ENCODE data around the gene NFKB2. TPM values are rescaled to one million over a fixed set of nuclear protein-coding genes. Genes with fewer than 3 reads are reported as not detected.

The NFKB2 gene
- total and polyA plus RNA-seq, 2 donors (not counting 1 experiment from before 2014, with no cell fraction given): 7.6 to 23.3 TPM

DNA sequence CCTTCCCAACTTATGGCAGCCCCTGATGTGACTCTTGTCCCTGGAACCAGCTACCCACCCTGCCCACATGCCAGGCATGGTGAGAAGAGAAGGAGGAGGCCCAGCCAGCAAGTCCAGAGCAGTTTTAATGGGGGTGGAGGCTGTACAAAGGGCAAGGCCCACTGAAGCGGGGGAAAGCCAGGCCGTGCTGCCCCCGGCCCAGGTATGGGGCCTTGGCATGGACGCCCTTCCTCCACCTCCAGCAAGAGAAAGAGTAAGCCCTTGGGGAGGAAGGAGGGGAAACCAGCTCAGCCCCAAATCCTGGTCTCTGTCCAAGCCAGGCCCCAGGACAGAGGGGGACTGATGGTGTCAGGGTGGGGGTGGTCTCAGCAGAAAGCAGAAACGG is 7.0 kb downstream of the NFKB2 start:
- Histone ChIP-seq H3K27ac (ENCODE audit: insufficient read depth, low read length) (no peak overlapping the region), H3K27me3 (ENCODE audit: control insufficient read depth, insufficient read depth, low read length) (peaks cover 2% of the 10 kb centered on the region), H4K20me1 (ENCODE audit: control insufficient read depth, extremely low read depth, insufficient read depth, low read length) (no peaks in the 10 kb centered on the region), H3K9ac (ENCODE audit: insufficient read depth, low read length) (no peak overlapping the region), H3K4me3 (replicated peaks in 1 of 4; ENCODE audit: control extremely low read depth in 1 of 4, insufficient read depth in 1 of 4, low read depth in 3 of 4, low read length in 4 of 4) (no peak overlapping the region), H3K4me1 (ENCODE audit: control insufficient read depth, extremely low read depth, insufficient read depth, low read length) (peaks cover 4% of the 10 kb centered on the region), H3K9me3 (ENCODE audit: control insufficient read depth, insufficient read depth, low read depth, low read length) (no peaks in the 10 kb centered on the region), H3K79me2 (ENCODE audit: control insufficient read depth, insufficient read depth, low read length) (no peaks in the 10 kb centered on the region), H3K36me3 (ENCODE audit: control insufficient read depth, insufficient read depth, low read length) (peaks cover 6% of the 10 kb centered on the region), H3K4me2 (ENCODE audit: extremely low read depth, insufficient read depth, low read length) (no peak overlapping the region), H2AFZ (ENCODE audit: low read length) (no peak overlapping the region)
- TF ChIP-seq, protein P1, sequence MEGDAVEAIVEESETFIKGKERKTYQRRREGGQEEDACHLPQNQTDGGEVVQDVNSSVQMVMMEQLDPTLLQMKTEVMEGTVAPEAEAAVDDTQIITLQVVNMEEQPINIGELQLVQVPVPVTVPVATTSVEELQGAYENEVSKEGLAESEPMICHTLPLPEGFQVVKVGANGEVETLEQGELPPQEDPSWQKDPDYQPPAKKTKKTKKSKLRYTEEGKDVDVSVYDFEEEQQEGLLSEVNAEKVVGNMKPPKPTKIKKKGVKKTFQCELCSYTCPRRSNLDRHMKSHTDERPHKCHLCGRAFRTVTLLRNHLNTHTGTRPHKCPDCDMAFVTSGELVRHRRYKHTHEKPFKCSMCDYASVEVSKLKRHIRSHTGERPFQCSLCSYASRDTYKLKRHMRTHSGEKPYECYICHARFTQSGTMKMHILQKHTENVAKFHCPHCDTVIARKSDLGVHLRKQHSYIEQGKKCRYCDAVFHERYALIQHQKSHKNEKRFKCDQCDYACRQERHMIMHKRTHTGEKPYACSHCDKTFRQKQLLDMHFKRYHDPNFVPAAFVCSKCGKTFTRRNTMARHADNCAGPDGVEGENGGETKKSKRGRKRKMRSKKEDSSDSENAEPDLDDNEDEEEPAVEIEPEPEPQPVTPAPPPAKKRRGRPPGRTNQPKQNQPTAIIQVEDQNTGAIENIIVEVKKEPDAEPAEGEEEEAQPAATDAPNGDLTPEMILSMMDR (conservative IDR thresholded peaks at IDR 0.05 in 1 of 2, IDR thresholded peaks at IDR 0.05 in 1 of 2; ENCODE audit: low read depth in 1 of 2, low read length in 2 of 2): no peak
- no peak for TF ChIP-seq EZH2 (IDR thresholded peaks at IDR 0.05; ENCODE audit: low read length, missing control alignments)
- DNase-seq (ENCODE audit: low read depth in 2 of 2): no peak

DNA sequence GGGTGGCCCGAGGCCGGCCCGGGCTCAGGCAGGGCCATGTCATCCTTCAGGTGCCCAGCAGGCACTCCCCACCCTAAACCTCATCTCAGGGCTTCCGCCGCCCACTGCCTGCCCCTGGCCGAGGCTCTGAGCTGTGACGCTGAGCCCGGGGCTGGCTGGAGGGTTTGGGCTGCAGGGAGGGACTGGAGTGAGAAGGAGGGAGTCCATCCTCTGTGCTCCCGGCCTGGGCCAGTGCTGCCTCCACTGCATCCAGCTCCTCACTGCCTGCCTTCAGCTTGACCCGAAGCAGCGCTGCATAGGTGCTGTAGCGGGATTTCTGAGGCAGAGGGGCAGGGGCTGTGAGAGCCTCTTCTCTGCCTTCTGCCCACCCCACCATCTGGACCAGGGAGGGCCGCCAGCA is 7.6 kb downstream of the NFKB2 start:
- H3K79me2 ChIP-seq (ENCODE audit: control insufficient read depth, insufficient read depth, low read length): no peaks in the 10 kb centered on the region
- TF ChIP-seq EZH2 (IDR thresholded peaks at IDR 0.05; ENCODE audit: low read length, missing control alignments): no peak
- TF ChIP-seq, protein P1 (conservative IDR thresholded peaks at IDR 0.05 in 1 of 2, IDR thresholded peaks at IDR 0.05 in 1 of 2; ENCODE audit: low read depth in 1 of 2, low read length in 2 of 2): no peak
- no peak overlapping the region for H3K4me2 ChIP-seq (ENCODE audit: extremely low read depth, insufficient read depth, low read length)
- peaks cover 5% of the 10 kb centered on the region for H3K36me3 ChIP-seq (ENCODE audit: control insufficient read depth, insufficient read depth, low read length)
- no peaks in the 10 kb centered on the region for H3K9me3 ChIP-seq (ENCODE audit: control insufficient read depth, insufficient read depth, low read depth, low read length)
- H3K27me3 ChIP-seq (ENCODE audit: control insufficient read depth, insufficient read depth, low read length): peaks cover 8% of the 10 kb centered on the region
- peaks cover 4% of the 10 kb centered on the region for H3K4me1 ChIP-seq (ENCODE audit: control insufficient read depth, extremely low read depth, insufficient read depth, low read length)
- H4K20me1 ChIP-seq (ENCODE audit: control insufficient read depth, extremely low read depth, insufficient read depth, low read length): no peaks in the 10 kb centered on the region
- no peak overlapping the region for H2AFZ ChIP-seq (ENCODE audit: low read length)
- no peak overlapping the region for H3K9ac ChIP-seq (ENCODE audit: insufficient read depth, low read length)
- H3K4me3 ChIP-seq (replicated peaks in 1 of 4; ENCODE audit: control extremely low read depth in 1 of 4, insufficient read depth in 1 of 4, low read depth in 3 of 4, low read length in 4 of 4): no peak overlapping the region
- no peak for DNase-seq (ENCODE audit: low read depth in 2 of 2)
- H3K27ac ChIP-seq (ENCODE audit: insufficient read depth, low read length): no peak overlapping the region

DNA sequence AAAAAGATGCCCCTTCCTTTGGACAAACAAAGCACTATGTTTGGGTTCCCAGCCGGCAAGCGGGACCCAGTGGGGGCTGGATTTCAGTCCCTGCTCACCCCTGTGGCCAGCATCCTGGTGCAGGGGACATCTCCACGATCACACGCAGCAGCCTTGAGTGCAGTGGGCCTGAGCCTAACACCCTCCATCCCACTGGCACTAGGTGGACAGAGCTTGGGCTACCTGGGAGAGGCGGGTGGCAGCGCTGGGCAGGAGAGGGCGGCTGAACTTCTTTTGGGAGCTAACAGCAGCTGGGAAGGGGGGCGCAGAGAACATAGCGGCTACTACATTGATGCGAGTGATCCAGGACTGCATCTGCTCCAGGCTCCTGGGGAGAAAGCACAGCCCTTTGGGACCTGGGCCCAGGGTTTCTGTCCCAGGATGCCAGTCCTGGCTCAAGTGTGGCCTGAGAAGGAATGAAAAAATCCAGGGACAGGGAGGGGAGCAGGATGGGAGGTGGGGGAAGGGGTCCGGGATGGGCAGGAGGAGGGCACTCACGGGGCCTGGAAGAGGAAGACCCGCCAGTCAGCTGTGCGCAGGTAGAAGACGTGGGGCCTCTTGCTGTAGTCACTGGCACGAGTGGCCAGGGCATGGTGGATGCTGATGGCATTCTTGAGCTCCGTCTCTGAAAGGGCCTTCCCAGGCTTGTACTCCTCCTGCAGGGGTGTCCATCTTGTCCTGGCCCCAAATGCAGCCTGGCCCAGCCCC is 9.0 kb downstream of the NFKB2 start:
- DNase-seq (ENCODE audit: low read depth in 2 of 2): no peak
- no peak overlapping the region for H3K27ac ChIP-seq (ENCODE audit: insufficient read depth, low read length)

More for the DNA sequence above, 9.0 kb downstream of the NFKB2 start:
- TF ChIP-seq, protein P1 (conservative IDR thresholded peaks at IDR 0.05 in 1 of 2, IDR thresholded peaks at IDR 0.05 in 1 of 2; ENCODE audit: low read depth in 1 of 2, low read length in 2 of 2): no peak
- TF ChIP-seq EZH2 (IDR thresholded peaks at IDR 0.05; ENCODE audit: low read length, missing control alignments): no peak
- Histone ChIP-seq H3K36me3 (ENCODE audit: control insufficient read depth, insufficient read depth, low read length) (peaks cover 5% of the 10 kb centered on the region), H3K27me3 (ENCODE audit: control insufficient read depth, insufficient read depth, low read length) (peaks cover 20% of the 10 kb centered on the region), H2AFZ (ENCODE audit: low read length) (no peak overlapping the region), H3K4me1 (ENCODE audit: control insufficient read depth, extremely low read depth, insufficient read depth, low read length) (peaks cover 3% of the 10 kb centered on the region), H3K9me3 (ENCODE audit: control insufficient read depth, insufficient read depth, low read depth, low read length) (no peaks in the 10 kb centered on the region), H3K4me2 (ENCODE audit: extremely low read depth, insufficient read depth, low read length) (no peak overlapping the region), H3K9ac (ENCODE audit: insufficient read depth, low read length) (no peak overlapping the region), H3K79me2 (ENCODE audit: control insufficient read depth, insufficient read depth, low read length) (no peaks in the 10 kb centered on the region), H4K20me1 (ENCODE audit: control insufficient read depth, extremely low read depth, insufficient read depth, low read length) (no peaks in the 10 kb centered on the region), H3K4me3 (replicated peaks in 1 of 4; ENCODE audit: control extremely low read depth in 1 of 4, insufficient read depth in 1 of 4, low read depth in 3 of 4, low read length in 4 of 4) (no peak overlapping the region)

Measured in fibroblast of lung (primary cell).